ENCODE data around the gene SV2B.

SV2B gene

DNA sequence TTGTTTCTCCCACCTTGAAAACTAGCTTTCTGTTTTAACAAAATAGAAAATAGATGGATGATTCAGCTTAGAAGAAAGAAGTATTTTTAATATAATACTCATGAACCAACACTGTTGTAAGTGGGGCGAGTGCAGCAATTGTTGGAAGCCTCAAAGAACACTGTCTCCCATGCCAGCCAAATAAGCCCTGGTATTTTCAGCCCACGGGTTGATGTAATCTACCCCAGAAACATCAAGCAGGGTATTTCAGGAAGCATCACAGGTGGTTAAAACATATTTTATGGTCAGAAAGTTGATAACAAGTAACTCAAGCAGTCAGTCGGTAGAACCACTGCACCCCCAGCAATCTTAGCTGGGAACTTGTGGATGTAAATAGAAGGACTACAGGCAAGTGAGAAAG is 115.9 kb downstream of the SV2B start:
- Mint-ChIP-seq H3K4me3 (no peak overlapping the region), H3K36me3 (no peaks in the 10 kb centered on the region)

DNA sequence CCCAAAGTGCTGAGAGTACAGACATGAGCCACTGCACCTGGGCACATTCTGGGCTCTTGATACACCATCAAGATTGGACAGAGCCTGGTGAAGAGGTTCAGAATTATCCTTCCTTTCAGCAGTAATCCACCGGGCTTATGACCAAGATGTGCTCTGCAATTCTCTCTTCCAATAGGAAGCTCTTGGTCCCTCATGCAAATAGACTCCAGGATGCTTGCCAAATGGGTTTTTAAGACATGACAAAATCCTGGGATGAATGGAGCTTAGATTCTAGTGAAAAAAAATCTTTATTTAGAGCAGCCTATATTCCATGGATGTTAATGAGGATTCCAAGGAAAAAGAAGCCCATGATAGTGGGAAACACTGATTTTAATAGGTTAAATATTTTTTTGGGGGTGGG is 119.1 kb downstream of the SV2B start:
- no peaks in the 10 kb centered on the region for H3K9me3 Mint-ChIP-seq
- H3K27me3 Mint-ChIP-seq, result peaks cover 31% of the 10 kb centered on the region

More for the DNA sequence above, 115.9 kb downstream of the SV2B start:
- Mint-ChIP-seq H3K4me1 (no peaks in the 10 kb centered on the region), H3K9me3 (peaks cover 3% of the 10 kb centered on the region), H3K27ac (no peak overlapping the region), H3K27me3 (peaks cover 13% of the 10 kb centered on the region)
- ATAC-seq, result no peak

DNA sequence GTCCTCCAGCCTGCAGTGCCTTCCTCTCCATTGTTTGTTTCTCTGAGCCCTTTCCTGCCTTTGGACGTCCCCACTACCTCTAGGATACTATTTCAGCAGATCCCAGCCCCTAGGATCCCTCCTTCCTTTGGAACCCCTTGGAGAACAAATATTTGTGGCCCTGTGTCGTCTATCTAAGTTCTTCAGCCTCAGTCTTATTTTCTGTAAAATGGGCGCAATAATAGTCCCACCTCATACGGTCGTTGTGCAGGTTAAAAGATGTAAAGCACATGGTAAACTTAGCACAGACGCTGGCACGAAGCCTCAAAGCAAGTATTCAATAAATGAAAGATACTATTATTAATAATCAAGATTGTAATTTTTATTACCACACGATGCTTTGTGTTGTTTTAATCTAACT is 122.0 kb downstream of the SV2B start:
- Mint-ChIP-seq H3K36me3 (no peaks in the 10 kb centered on the region), H3K4me3 (no peak overlapping the region), H3K4me1 (no peaks in the 10 kb centered on the region), H3K27ac (no peak overlapping the region), H3K9me3 (no peaks in the 10 kb centered on the region), H3K27me3 (peaks cover 47% of the 10 kb centered on the region)
- no peak for ATAC-seq

More for the DNA sequence above, 119.1 kb downstream of the SV2B start:
- no peak for ATAC-seq
- Mint-ChIP-seq H3K27ac (no peak overlapping the region), H3K4me3 (no peak overlapping the region), H3K4me1 (no peaks in the 10 kb centered on the region), H3K36me3 (no peaks in the 10 kb centered on the region)

DNA sequence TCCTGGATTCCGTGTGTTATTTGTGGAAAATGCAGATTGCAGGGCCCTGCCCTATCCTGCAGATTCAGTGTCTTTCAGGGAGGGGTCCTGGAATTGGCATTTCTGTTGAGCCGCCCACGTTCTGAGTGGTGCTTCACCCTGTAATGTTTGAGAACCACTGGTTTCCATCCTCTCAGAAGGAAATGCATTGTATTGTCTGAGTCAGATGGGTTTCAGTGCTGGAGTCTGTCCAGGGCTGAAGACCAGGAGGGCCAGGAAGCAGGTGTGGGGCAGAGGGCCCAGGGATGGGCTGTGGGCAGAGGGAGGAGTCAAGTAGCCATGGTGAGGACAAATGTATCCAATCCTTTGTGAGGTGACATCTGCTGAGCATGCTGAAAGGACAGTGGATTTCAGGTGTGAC is 123.8 kb downstream of the SV2B start:
- Mint-ChIP-seq H3K9me3 (no peaks in the 10 kb centered on the region), H3K27me3 (peaks cover 44% of the 10 kb centered on the region), H3K36me3 (no peaks in the 10 kb centered on the region), H3K4me1 (no peaks in the 10 kb centered on the region), H3K27ac (no peak overlapping the region), H3K4me3 (no peak overlapping the region)
- no peak for ATAC-seq

DNA sequence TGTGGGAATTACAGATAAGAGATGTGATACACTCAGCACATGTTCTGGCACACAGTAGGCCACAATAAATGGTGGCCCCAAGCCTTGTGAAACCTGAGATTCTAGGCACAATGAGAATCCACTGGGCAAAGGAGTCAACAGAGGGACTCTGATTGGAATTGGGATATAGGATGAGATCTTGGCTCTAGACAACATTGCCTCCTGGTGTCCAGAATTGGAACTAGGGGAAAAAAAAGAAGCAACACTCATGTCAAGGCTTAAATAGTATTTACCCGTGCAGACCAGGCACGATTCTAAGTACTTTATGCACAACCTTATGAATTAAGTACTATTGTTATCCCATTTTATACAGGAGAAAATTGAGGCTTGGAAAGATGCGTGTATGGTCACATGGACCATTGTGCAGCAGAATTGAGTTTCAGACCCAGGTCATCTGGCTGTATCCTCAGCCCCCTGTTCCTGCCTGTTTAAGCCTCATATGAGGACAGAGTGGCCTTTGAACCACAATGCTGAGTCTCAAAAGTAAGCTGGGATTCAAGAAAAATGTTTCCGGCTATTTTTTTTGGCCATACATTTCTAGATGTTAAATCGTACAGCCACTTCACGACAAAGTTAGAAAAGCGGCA is 124.8 kb downstream of the SV2B start:
- Mint-ChIP-seq H3K4me1 (no peaks in the 10 kb centered on the region), H3K27me3 (peaks cover 39% of the 10 kb centered on the region), H3K9me3 (no peaks in the 10 kb centered on the region), H3K36me3 (no peaks in the 10 kb centered on the region), H3K4me3 (no peak overlapping the region), H3K27ac (no peak overlapping the region)
- ATAC-seq, result no peak

DNA sequence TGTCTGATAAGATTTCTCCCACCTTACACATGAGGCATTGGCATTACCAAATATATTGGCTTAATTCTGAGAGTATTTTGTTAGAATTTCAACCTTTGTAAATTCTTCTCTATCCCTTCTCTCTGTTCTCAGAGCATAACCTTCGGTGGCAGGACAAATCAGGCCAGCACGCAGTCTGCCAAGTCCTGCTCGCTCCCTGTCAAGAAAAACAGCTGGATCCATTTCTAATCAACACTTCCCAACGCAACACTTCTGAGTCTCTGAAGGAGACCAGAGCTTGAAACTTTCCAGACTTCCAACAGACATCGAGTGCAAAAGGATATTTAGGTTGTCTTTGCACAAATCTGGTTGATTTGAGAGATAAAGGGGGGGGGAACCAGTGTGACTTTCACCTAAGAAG is 125.7 kb downstream of the SV2B start:
- Mint-ChIP-seq H3K36me3 (no peaks in the 10 kb centered on the region), H3K27ac (no peak overlapping the region), H3K4me3 (no peak overlapping the region), H3K27me3 (peaks cover 45% of the 10 kb centered on the region), H3K9me3 (no peaks in the 10 kb centered on the region), H3K4me1 (no peaks in the 10 kb centered on the region)
- ATAC-seq, result no peak

DNA sequence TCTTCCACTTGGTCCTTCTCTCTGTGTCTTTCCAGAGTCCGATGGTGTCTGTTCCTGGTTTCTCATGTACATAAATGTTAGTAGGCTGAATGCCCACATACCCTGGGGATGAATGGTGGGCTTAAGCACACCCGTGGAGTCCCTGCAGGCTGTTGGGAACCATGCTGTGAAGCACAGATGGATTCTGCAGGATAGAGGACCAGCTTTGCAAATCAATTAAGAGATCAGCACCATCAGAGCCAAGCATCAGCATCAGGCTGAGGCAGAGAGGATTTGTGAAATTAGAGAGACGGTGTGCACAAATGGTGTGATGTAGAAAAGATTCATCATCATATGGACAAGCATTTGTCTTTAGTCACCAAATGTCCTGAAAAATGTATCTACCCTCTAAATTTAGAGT is 127.1 kb downstream of the SV2B start:
- no peaks in the 10 kb centered on the region for H3K9me3 Mint-ChIP-seq
- H3K27ac Mint-ChIP-seq, result no peak overlapping the region
- no peak for ATAC-seq
- no peaks in the 10 kb centered on the region for H3K36me3 Mint-ChIP-seq
- H3K4me3 Mint-ChIP-seq, result no peak overlapping the region
- H3K27me3 Mint-ChIP-seq, result peaks cover 43% of the 10 kb centered on the region
- no peaks in the 10 kb centered on the region for H3K4me1 Mint-ChIP-seq

DNA sequence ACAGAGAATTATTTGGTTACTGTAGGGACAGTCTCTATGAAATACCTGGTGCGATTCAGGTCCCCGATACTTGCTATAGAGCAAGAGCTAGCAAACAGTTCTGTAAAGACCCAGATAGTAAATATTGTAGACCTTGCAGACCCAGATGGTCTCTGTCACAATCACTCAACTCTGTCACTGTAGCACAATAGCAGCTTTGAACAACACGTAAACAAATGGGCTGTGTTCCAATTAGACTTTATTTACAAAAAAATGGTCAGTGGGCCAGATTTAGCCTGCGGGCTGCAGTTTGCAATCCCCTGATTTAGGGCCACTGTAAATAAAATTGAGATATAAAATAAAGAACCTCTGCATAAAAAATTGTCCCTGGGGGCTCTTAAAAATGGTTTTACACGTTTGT is 127.7 kb downstream of the SV2B start:
- Mint-ChIP-seq H3K4me1 (no peaks in the 10 kb centered on the region), H3K9me3 (no peaks in the 10 kb centered on the region), H3K27me3 (peaks cover 47% of the 10 kb centered on the region), H3K4me3 (no peak overlapping the region), H3K36me3 (no peaks in the 10 kb centered on the region), H3K27ac (no peak overlapping the region)
- no peak for ATAC-seq

DNA sequence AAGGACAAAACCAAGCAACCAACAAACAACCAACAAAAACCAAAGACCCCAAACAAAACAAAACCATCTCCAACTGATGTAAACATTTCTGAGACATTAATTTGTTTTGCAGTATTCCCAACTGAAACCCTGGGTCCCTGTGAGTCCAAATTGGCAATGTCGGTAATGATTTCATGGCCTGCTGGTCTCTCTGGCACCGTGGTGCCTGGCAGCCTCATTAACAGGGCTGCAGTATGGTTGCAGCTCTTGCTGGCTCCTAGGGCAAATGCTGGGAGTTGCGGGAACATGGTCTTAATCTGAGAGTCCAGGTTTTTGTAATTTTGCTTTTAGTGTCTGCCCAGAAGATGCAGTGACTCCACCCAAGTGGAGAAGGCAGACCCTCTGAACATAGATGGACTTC is 128.3 kb downstream of the SV2B start:
- Mint-ChIP-seq H3K36me3 (no peaks in the 10 kb centered on the region), H3K4me3 (no peak overlapping the region), H3K9me3 (peaks cover 3% of the 10 kb centered on the region), H3K4me1 (no peaks in the 10 kb centered on the region), H3K27me3 (peaks cover 49% of the 10 kb centered on the region), H3K27ac (no peak overlapping the region)
- no peak for ATAC-seq

DNA sequence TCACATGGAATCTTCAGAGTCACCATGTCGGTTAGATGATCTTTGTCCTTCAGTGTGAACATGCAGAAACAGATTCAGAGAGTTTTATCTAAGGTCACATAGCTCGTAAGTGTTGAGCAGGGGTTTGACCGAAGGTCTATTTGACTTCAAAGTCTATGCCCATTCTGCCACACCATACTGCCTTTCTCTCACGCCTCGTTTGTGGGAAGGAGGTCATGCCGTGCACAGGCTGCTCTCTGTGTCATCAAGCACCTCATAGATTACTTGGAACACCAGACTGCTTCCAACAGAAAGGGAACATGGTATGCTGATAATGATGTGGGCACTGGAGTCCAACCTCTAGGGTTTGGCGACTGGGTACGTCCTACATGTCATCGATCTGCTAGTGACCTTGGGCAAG is 128.8 kb downstream of the SV2B start:
- peaks cover 3% of the 10 kb centered on the region for H3K9me3 Mint-ChIP-seq
- H3K36me3 Mint-ChIP-seq, result no peaks in the 10 kb centered on the region
- ATAC-seq, result no peak
- peaks cover 48% of the 10 kb centered on the region for H3K27me3 Mint-ChIP-seq
- H3K4me1 Mint-ChIP-seq, result no peaks in the 10 kb centered on the region
- no peak overlapping the region for H3K4me3 Mint-ChIP-seq
- H3K27ac Mint-ChIP-seq, result no peak overlapping the region

DNA sequence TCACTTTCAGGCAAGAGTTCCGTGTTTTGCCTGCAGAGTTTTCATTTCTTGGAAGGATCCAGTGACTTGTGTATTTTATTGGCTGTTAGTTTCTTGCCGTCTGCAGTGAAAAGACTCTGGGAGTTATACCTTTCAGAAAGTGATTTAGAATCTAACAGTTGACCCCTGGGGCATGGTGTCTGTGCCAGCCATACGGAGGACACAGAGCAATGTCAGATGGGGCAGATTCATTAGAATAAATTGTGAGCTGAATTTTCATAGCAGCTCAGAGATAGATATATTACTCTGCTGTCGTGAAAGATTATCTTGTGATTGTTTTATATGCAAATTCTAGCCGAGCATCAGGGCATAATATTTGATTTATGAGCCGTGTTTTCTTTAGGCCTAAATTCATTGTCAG is 131.6 kb downstream of the SV2B start:
- Mint-ChIP-seq H3K4me1 (no peaks in the 10 kb centered on the region), H3K4me3 (no peak overlapping the region), H3K9me3 (peaks cover 3% of the 10 kb centered on the region), H3K36me3 (no peaks in the 10 kb centered on the region), H3K27me3 (peaks cover 48% of the 10 kb centered on the region), H3K27ac (no peak overlapping the region)
- no peak for ATAC-seq

DNA sequence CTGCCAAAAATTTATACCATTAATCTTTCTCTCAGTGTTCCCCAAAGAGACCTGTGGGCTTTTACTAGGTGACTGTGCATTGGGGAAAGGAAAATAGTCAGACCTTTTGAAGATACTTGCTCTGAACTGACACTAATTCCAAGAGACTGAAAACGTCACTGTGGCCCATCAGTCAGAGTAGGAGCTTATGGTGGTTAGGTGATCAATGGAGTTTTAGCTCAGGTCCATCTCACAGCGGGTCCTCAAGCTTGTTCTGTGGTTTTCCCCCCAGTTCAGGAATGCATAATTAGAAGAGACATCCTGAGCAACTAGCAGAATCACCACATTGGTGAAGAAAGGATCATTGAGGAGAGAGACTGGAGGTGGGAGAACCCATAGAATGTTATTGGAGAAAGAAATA is 134.7 kb downstream of the SV2B start:
- Mint-ChIP-seq H3K27me3 (peaks cover 48% of the 10 kb centered on the region), H3K4me1 (no peaks in the 10 kb centered on the region), H3K4me3 (no peak overlapping the region), H3K27ac (no peak overlapping the region), H3K9me3 (peaks cover 3% of the 10 kb centered on the region), H3K36me3 (no peaks in the 10 kb centered on the region)
- no peak for ATAC-seq

DNA sequence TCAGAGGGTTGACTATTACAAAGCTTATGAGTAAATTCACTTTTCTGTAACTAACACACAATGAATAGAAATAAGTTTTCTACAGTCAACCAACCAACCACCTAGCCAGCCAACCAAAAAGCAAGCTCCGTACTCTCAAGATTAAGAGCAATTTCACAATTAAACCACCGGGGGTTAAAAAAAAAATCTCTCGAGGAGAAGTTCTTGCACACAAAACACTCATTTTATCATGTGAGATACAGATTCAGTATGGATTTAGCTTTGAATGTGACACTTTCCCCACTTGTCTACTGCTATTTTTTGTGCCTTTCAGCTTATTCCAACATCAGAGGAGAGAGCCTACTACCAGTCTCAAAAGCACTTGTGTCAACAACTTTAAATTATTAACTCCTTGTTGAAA is 135.3 kb downstream of the SV2B start:
- no peak overlapping the region for H3K27ac Mint-ChIP-seq
- H3K27me3 Mint-ChIP-seq, result peaks cover 45% of the 10 kb centered on the region
- no peaks in the 10 kb centered on the region for H3K36me3 Mint-ChIP-seq
- H3K9me3 Mint-ChIP-seq, result peaks cover 3% of the 10 kb centered on the region
- no peaks in the 10 kb centered on the region for H3K4me1 Mint-ChIP-seq
- H3K4me3 Mint-ChIP-seq, result no peak overlapping the region
- no peak for ATAC-seq

DNA sequence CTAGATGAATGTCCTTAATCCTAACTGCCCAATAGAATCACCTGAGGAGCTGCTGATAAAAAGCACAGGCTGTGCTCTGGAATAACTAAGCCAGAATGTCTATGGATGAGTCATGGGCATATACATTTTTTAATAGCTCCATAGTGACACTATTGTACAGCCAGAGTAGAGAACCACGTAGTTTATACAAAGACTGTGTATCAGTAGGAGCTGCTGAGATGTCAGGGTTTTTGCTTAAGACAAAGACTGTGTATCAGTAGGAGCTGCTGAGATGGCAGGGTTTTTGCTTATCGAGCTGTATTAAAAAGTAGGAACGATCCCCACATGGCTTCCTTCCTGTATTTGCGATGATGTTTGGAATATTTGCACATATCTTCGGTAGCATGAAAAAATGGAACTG is 137.4 kb downstream of the SV2B start:
- Mint-ChIP-seq H3K9me3 (peaks cover 3% of the 10 kb centered on the region), H3K27me3 (peaks cover 33% of the 10 kb centered on the region), H3K36me3 (no peaks in the 10 kb centered on the region), H3K27ac (no peak overlapping the region), H3K4me1 (no peaks in the 10 kb centered on the region), H3K4me3 (no peak overlapping the region)
- no peak for ATAC-seq

DNA sequence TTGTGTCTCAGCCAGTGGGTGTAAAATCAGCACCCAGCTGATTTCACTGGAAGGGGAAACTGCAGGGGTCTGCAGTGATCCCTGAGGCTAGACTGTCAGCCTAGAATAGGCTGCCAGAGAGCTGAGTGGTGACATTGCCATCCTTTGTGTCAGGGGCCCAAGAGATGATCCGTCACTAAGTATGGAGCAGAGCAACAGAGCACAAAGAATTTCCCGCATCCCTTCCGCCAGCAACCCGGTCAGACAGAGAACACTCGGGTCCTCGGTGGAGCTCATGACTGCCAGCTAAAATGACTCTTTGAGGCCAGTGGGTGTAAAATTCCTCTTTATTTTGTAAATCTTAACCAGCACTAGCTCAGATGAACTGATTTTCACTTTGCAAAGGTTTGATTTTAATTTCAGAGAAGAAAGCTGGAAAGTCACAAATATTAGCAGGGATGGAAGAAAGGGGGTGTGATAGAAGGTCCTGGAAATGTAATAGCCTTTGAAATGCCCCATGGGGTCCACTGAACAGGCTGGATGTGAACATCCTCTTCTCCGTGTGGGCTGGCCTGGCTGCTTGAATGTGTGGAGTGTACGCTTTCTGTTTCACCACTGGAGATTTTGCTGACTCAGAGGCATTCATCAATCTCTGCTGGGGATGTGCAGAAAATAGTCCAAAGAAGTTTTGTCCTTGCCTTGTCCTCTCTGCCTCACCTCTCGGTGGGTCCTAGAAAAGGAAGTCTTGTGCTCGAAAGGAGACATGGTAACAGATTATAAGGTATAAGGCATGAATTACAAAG is 138.8 kb downstream of the SV2B start:
- Mint-ChIP-seq H3K27me3 (peaks cover 20% of the 10 kb centered on the region), H3K9me3 (no peaks in the 10 kb centered on the region), H3K36me3 (no peaks in the 10 kb centered on the region), H3K27ac (no peak overlapping the region), H3K4me1 (no peaks in the 10 kb centered on the region), H3K4me3 (no peak overlapping the region)
- ATAC-seq, result no peak

DNA sequence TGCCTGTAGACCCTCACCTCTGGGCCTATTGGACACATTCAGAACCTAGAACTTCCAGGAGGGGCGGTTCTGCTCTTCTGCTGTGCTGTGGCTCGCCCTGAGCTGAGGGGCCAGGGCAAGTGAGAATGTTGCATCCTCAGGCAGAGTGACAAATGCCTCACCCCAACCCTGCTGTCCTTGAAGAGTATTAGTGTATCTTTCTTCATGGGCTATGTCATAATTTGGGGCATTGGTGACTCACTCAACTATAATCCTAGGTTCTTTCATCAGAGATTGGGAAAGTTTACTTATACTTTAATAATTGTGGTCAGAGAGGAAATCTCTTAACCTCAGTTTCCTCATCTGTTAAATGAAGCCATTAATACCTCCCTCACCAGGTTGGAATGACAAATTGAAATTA is 143.8 kb downstream of the SV2B start:
- no peaks in the 10 kb centered on the region for H3K4me1 Mint-ChIP-seq
- H3K9me3 Mint-ChIP-seq, result no peaks in the 10 kb centered on the region
- H3K4me3 Mint-ChIP-seq, result no peak overlapping the region
- no peak for ATAC-seq
- H3K36me3 Mint-ChIP-seq, result no peaks in the 10 kb centered on the region
- H3K27ac Mint-ChIP-seq, result no peak overlapping the region
- H3K27me3 Mint-ChIP-seq, result peaks cover 16% of the 10 kb centered on the region

Data from stimulated activated memory B cell treated with anti-CD40 and anti-IgM and Interleukin-4, amounts not matched to agents 10 μg/mL and 1 μg/mL and 100 μg/mL, for 72 hours (primary cell).